Skin epidermis (tissue), 12 donors: ENCODE measurements around the gene SMAD2.

Experiments used
- H3K27ac ChIP-seq, 21 experiments: fragments of 200-600 bp; sonication (generic) in 11 of 21; one replicate each; pipeline ENCODE4 v1.5.0; 2020; ENCODE audit warnings: mild to moderate bottlenecking in 3 of 21, inconsistent platforms in 2 of 21, moderate library complexity in 2 of 21
- H3K4me3 ChIP-seq, 7 experiments: fragments of 200-600 bp; sonication (generic) in 2 of 7; one replicate each; pipeline ENCODE4 v1.5.0; 2020; ENCODE audit warnings: inconsistent platforms in 2 of 7, mild to moderate bottlenecking in 2 of 7, moderate library complexity in 1 of 7

Gene SMAD2

GRCh38 chr18:47935321-47936055 is 5.0 kb upstream of the SMAD2 start:
- H3K4me3 ChIP-seq: no peak overlapping the region

DNA sequence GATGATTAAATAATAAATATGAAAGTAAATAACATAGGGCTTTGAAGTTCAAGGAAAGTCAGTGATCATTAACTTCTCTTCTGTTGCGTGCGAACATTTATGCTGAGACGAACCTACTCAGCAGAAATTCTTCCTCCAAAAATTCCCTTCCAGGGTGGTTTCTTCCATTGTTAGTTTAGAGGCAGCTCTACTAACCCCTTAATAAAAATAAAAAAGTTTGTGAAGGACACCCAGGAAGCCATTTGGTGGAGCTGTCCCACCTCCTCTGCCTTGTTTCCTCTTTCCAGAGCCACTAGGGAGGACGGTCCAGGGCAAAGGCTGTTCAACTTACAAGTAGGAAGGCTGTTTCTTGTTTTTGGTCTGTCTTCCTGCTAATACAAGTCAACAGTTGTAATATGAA is 2.1 kb upstream of the SMAD2 start:
- Histone ChIP-seq H3K4me3 (no peak overlapping the region), H3K27ac (no peak overlapping the region)

More at GRCh38 chr18:47935321-47936055, 5.0 kb upstream of the SMAD2 start:
- no peak overlapping the region for H3K27ac ChIP-seq

DNA sequence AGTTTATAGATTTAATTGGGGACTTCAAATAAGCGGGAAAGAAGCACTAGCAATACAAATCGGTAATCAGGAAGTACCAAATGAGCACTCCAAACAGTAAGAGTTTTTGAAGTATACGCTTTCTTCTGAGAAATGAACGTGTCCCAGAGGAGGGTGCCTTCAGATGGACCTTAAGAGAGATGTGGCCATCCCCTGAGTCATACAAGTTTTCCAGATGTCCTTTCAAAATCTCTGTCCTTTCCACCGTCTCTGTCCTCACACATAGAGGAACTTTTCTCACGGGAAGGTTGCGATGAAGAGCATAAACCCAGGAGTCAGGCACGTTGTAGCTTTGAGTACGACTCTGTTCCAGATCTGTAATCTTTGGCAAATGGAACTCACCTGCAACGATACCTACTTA is 1.7 kb upstream of the SMAD2 start:
- H3K27ac ChIP-seq: peak overlapping the region in 7 of 21 experiments; percentile 92 to 99 (median 97)
- no peak overlapping the region for H3K4me3 ChIP-seq

DNA sequence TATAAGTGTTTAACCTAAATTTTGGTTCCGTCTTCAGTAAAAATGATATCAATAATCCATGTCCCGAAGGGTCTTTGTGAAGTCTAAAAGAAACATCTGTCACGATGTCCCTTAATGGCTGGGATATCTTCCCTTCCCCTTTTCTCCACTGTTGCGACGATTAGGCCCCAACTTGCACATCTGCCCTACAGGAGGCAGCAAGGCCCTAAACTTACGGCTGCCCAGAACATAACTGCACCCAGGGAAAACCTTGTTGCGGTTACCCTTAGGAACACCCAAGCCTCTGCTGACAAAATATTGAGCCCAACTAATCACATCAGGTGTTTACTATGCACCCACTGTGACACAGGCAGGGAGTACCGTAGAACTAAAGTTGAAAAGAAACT is 1.3 kb upstream of the SMAD2 start:
- Histone ChIP-seq H3K4me3 (peak overlapping the region; percentile 69 to 94 (median 80)), H3K27ac (peak overlapping the region in 20 of 21 experiments; percentile 91 to 99 (median 96))

- Histone ChIP-seq H3K27ac (peak overlapping the region; percentile 80 to 99 (median 96)), H3K4me3 (peak overlapping the region; percentile 69 to 94 (median 80))
Observed at GRCh38 chr18:47930931-47931717, 665 bp upstream of the SMAD2 start.

DNA sequence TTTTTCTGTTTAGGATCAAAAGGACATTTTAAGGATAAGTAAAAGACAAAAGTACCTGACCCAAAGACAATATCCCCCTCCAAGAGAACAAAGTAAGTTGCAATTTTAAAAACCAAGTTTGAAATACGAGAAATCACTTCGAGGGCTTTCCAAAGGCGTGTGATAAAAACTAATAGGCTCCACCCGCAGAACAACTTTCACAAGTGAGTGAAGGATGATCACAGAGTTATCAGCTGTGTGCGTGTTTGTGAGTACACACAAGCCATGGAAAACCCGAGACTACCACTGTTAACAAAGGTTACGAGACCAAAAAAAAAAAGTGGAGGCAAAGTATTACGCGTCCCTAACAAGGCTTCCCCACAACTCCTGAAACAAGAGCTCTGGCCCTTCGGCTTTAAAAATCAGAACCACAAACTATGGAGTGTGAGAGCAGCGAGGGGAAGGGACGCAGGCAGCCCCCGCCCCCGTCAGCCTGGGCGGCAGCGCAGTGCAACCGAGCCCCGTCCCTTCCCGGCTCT is 719 bp downstream of the SMAD2 start:
- Histone ChIP-seq H3K27ac (peak overlapping the region; percentile 80 to 99 (median 96)), H3K4me3 (peak overlapping the region; percentile 69 to 94 (median 80))

- H3K4me3 ChIP-seq: peak overlapping the region in 1 of 7 experiments; percentile 80
- H3K27ac ChIP-seq: peak overlapping the region in 1 of 21 experiments; percentile 34
Observed at GRCh38 chr18:47928466-47928865, 2.0 kb downstream of the SMAD2 start.

- no peak overlapping the region for H3K4me3 ChIP-seq
- H3K27ac ChIP-seq: no peak overlapping the region
Observed at GRCh38 chr18:47926101-47926850, 4.2 kb downstream of the SMAD2 start.

- Histone ChIP-seq H3K4me3 (no peak overlapping the region), H3K27ac (no peak overlapping the region)
Observed at GRCh38 chr18:47919916-47920315, 10.5 kb downstream of the SMAD2 start.

- H3K27ac ChIP-seq: no peak overlapping the region
- no peak overlapping the region for H3K4me3 ChIP-seq
Observed at GRCh38 chr18:47917923-47918610, 12.4 kb downstream of the SMAD2 start.

GRCh38 chr18:47915930-47916329 is 14.5 kb downstream of the SMAD2 start:
- no peak overlapping the region for H3K4me3 ChIP-seq
- H3K27ac ChIP-seq: no peak overlapping the region

- Histone ChIP-seq H3K27ac (no peak overlapping the region), H3K4me3 (no peak overlapping the region)
Observed at GRCh38 chr18:47915229-47915628, 15.2 kb downstream of the SMAD2 start.

GRCh38 chr18:47912794-47913585 is 17.5 kb downstream of the SMAD2 start:
- Histone ChIP-seq H3K27ac (peak overlapping the region in 6 of 21 experiments; percentile 1 to 62 (median 41)), H3K4me3 (no peak overlapping the region)

- Histone ChIP-seq H3K27ac (peak overlapping the region in 6 of 21 experiments; percentile 10 to 45 (median 20)), H3K4me3 (no peak overlapping the region)
Observed at GRCh38 chr18:47912343-47912742, 18.1 kb downstream of the SMAD2 start.

GRCh38 chr18:47911877-47912276 is 18.6 kb downstream of the SMAD2 start:
- H3K4me3 ChIP-seq: no peak overlapping the region

GRCh38 chr18:47909484-47909883 is 21.0 kb downstream of the SMAD2 start:
- Histone ChIP-seq H3K27ac (no peak overlapping the region), H3K4me3 (no peak overlapping the region)

More at GRCh38 chr18:47911877-47912276, 18.6 kb downstream of the SMAD2 start:
- peak overlapping the region in 5 of 21 experiments; percentile 10 to 45 (median 23) for H3K27ac ChIP-seq

DNA sequence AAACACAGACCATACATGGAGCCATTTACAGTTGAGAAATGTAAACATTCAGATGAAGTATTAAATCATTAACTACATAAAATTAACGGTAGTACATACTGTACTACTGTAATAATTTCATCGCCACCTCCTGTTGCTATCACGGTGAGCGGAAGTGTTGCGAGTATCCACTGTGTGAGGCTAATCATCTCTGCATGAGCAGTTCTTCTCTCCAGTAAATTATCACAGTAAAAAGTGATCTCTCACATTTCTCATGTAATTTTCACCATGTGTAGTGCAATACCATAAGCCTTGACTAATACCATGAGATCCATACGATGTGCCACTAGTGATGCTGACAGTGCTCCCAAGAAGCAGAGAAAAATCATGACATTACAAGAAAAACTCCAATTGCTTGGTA is 21.9 kb downstream of the SMAD2 start:
- Histone ChIP-seq H3K27ac (no peak overlapping the region), H3K4me3 (no peak overlapping the region)

GRCh38 chr18:47906408-47906807 is 24.1 kb downstream of the SMAD2 start:
- H3K27ac ChIP-seq: no peak overlapping the region

DNA sequence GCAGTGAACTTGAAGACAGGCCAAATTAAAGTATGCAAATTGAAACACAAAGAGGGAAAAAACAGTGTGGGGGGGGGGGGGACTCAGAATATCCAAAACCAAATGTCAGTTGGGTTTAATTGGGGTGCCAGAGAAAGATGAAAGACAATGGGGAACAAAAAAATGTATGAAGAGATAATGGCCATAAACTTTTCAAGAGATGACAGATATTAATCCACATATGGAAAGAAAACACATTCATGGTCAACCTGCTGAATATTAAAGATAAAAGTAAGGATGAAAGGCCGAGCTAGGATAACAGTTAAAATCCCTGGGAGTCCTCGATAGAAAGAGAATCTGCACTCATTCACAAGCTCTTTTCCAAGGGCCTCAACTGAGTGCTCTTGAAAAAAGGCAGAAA is 26.6 kb downstream of the SMAD2 start:
- Histone ChIP-seq H3K27ac (no peak overlapping the region), H3K4me3 (no peak overlapping the region)

More at GRCh38 chr18:47906408-47906807, 24.1 kb downstream of the SMAD2 start:
- no peak overlapping the region for H3K4me3 ChIP-seq
